OCI-LY7 (cell line): Measurements from ENCODE around the gene AGAP5. TPM values are rescaled to one million over a fixed set of nuclear protein-coding genes. Genes with fewer than 3 reads are reported as not detected.

Experiments used
- BruUV-seq: library from RNA; stranded (reverse); fragments of 400-500 nt; replicated peaks from 2 replicates; lab custom pipeline; 2021; lab: Mats Ljungman, UMichigan
- CTCF ChIA-PET: fragments of 300-600 bp; sonication (Branson Sonifier 250); formaldehyde crosslinking; loops from one replicate; lab custom pipeline; 2022; ENCODE audit warnings: antibody characterized with exemption; ENCODE audit not compliant: unreplicated experiment; lab: Charles Lee
- POLR2A ChIA-PET: fragments of 300-600 bp; sonication (Branson Sonifier 250); formaldehyde crosslinking; loops from one replicate; lab custom pipeline; 2022; ENCODE audit warnings: antibody characterized with exemption; lab: Charles Lee
- DNase-seq: peaks from one replicate; pipeline ENCODE4 v3.0.0-alpha.2; 2015; ENCODE audit warnings: low spot score
- H2AFZ ChIP-seq: fragments of 200-600 bp; sonication (generic), shearing (Covaris generic); 2 replicates; pipeline ENCODE4 v1.6.1; 2014; ENCODE audit warnings: mild to moderate bottlenecking, antibody characterized with exemption, low read length, moderate library complexity
- H3K27ac ChIP-seq: fragments of 200-600 bp; sonication (generic); 2 replicates; pipeline ENCODE4 v1.5.1; 2014; ENCODE audit warnings: mixed run types, low read depth, mild to moderate bottlenecking, moderate library complexity, low read length, inconsistent platforms; ENCODE audit not compliant: poor library complexity, severe bottlenecking
- H3K36me3 ChIP-seq: fragments of 200-600 bp; sonication (generic); 2 replicates; pipeline ENCODE4 v1.6.1; 2014; ENCODE audit warnings: mild to moderate bottlenecking, antibody characterized with exemption, low read length, moderate library complexity, mixed read lengths; ENCODE audit not compliant: insufficient read depth
- H3K4me1 ChIP-seq: fragments of 200-600 bp; sonication (generic); 2 replicates; pipeline ENCODE4 v1.5.1; 2014; ENCODE audit warnings: mild to moderate bottlenecking, low read length; ENCODE audit not compliant: insufficient read depth, poor library complexity, severe bottlenecking
- H3K4me2 ChIP-seq: fragments of 200-600 bp; sonication (generic); 2 replicates; pipeline ENCODE4 v1.6.1; 2014; ENCODE audit warnings: mild to moderate bottlenecking, low read length
- H3K4me3 ChIP-seq: fragments of 200-600 bp; sonication (generic); 2 replicates; pipeline ENCODE4 v1.5.1; 2014; ENCODE audit warnings: mild to moderate bottlenecking, low read depth, low read length; ENCODE audit not compliant: poor library complexity, severe bottlenecking
- H3K79me2 ChIP-seq: fragments of 200-600 bp; sonication (generic); 2 replicates; pipeline ENCODE4 v1.6.1; 2016; ENCODE audit warnings: low read depth, mild to moderate bottlenecking, low read length, moderate library complexity, mixed read lengths; ENCODE audit not compliant: insufficient read depth
- H3K9me2 ChIP-seq: fragments of 200-600 bp; sonication (generic); 2 replicates; pipeline ENCODE4 v1.6.1; 2016; ENCODE audit warnings: mild to moderate bottlenecking, low read length, mixed read lengths; ENCODE audit not compliant: insufficient read depth
- H3K9me3 ChIP-seq: fragments of 200-600 bp; sonication (generic); 2 replicates; pipeline ENCODE4 v1.6.1; 2014; ENCODE audit warnings: mild to moderate bottlenecking, mixed run types, low read length, mixed read lengths
- H4K20me1 ChIP-seq: fragments of 200-600 bp; sonication (generic); 2 replicates; pipeline ENCODE4 v1.6.1; 2014; ENCODE audit warnings: mild to moderate bottlenecking, antibody characterized with exemption, low read length, moderate library complexity, mixed read lengths; ENCODE audit not compliant: insufficient read depth
- CTCF ChIP-seq: fragments of 200-600 bp; sonication (generic); conservative IDR thresholded peaks from 2 replicates; pipeline ENCODE4 v1.5.1; 2014; ENCODE audit warnings: mild to moderate bottlenecking, antibody characterized with exemption, low read length, moderate library complexity, mixed read lengths
- EZH2phosphoT487 ChIP-seq: fragments of 200-600 bp; sonication (generic); IDR thresholded peaks from 2 replicates; pipeline ENCODE4 v1.6.1; 2018; ENCODE audit warnings: low read depth, borderline replicate concordance, mild to moderate bottlenecking, mixed run types, antibody characterized with exemption, low read length, moderate library complexity, mixed read lengths
- intact Hi-C: fragments of 100-400 bp; cut with micrococcal nuclease; formaldehyde crosslinking; loops from one replicate; pipeline ENCODE4 v1.10.0; 2022; ENCODE audit not compliant: unreplicated experiment
- total RNA-seq, 2 experiments: library from RNA; depleted of rRNA in 1 of 2; stranded (reverse); fragments of >200 nt in 1 of 2; shearing (Covaris generic) in 1 of 2; gene quantifications; 2 replicates each; pipeline ENCODE4 v1.2.3, GENCODE V29; 2014 to 2022

The AGAP5 gene
- total RNA-seq, 2 experiments from 2014 or later, result 4.6 to 9.9 TPM

- CTCF ChIA-PET, result no interaction called here
These were observed 63.5 kb downstream of the AGAP5 start for GRCh38 chr10:73634421-73634820.

DNA sequence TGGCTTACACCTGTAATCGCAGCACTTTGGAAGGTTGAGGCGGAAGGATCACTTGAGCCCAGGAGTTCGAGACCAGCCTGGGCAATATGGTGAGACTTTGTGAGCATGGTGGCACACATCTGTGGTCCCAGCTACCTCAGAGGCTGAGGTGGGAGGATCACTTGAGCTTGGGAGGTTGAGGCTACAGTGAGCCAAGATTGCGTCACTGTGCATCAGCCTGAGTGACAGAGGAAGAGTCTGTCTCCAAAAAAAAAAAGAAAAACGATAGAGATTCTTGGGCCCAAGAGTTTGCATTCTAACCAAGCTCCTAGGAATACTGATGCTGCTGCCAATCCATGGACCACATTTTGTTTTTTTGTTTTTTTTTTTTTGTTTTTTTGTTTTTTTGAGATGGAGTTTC lies 68.7 kb downstream of the AGAP5 start:
- TF ChIP-seq CTCF, result no peak
- no peak for TF ChIP-seq EZH2phosphoT487
- Histone ChIP-seq H3K36me3 (no peaks in the 10 kb centered on the region), H2AFZ (no peak overlapping the region), H3K27ac (no peak overlapping the region), H3K79me2 (peaks cover 15% of the 10 kb centered on the region; the same call in 1 of the 2 replicates), H3K4me2 (no peak overlapping the region), H3K4me3 (no peak overlapping the region), H3K4me1 (peaks cover 17% of the 10 kb centered on the region), H3K9me2 (no peaks in the 10 kb centered on the region), H4K20me1 (no peaks in the 10 kb centered on the region), H3K9me3 (no peaks in the 10 kb centered on the region)
- BruUV-seq, result no TSS peak
- intact Hi-C loops, result no loop called here
- CTCF ChIA-PET, result no interaction called here
- POLR2A ChIA-PET, result interaction anchor here (0.5 to 1.2 kb wide), 4 partner anchors 14 to 1280 kb away, joined by 4 to 8 read pairs (median 4); no protein-coding TSS in a partner anchor
- DNase-seq, result no peak

More at GRCh38 chr10:73634421-73634820, 63.5 kb downstream of the AGAP5 start:
- Histone ChIP-seq H4K20me1 (no peaks in the 10 kb centered on the region), H3K4me1 (no peaks in the 10 kb centered on the region), H3K9me3 (no peaks in the 10 kb centered on the region), H3K4me2 (no peak overlapping the region), H2AFZ (no peak overlapping the region), H3K4me3 (no peak overlapping the region), H3K36me3 (no peaks in the 10 kb centered on the region), H3K27ac (no peak overlapping the region), H3K9me2 (no peaks in the 10 kb centered on the region), H3K79me2 (no peaks in the 10 kb centered on the region)
- no TSS peak for BruUV-seq
- TF ChIP-seq CTCF (no peak), EZH2phosphoT487 (no peak)
- intact Hi-C loops, result no loop called here
- POLR2A ChIA-PET, result no interaction called here
- no peak for DNase-seq

DNA sequence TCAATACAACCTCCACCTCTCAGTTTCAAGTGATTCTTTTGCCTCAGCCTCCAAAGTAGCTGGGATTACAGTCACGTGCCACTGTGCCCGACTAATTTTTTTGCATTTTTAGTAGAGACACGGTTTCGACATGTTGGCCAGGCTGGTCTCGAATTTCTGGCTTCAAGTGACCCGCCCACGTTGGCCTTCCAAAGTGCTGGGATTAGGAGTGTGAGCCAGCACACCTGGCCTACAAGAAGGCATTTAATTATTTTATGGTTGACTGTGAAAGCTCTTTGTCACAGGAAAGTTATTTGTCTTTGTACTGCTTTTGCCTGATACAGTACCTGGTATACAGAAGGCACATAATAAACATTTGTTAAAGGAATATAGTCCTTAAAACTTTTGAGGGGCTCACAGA lies 69.5 kb downstream of the AGAP5 start:
- Histone ChIP-seq H3K36me3 (no peaks in the 10 kb centered on the region), H3K4me3 (no peak overlapping the region), H3K4me2 (no peak overlapping the region), H3K27ac (no peak overlapping the region), H3K9me2 (no peaks in the 10 kb centered on the region), H3K4me1 (peaks cover 17% of the 10 kb centered on the region), H3K79me2 (peaks cover 15% of the 10 kb centered on the region; the same call in 1 of the 2 replicates), H2AFZ (no peak overlapping the region), H4K20me1 (no peaks in the 10 kb centered on the region), H3K9me3 (no peaks in the 10 kb centered on the region)
- CTCF ChIA-PET, result no interaction called here
- BruUV-seq, result no TSS peak
- no peak for TF ChIP-seq CTCF
- no peak for TF ChIP-seq EZH2phosphoT487
- intact Hi-C loops, result no loop called here
- POLR2A ChIA-PET, result interaction anchor here (0.7 to 1.2 kb wide), 3 partner anchors 15 to 156 kb away, joined by 3 to 4 read pairs (median 4); no protein-coding TSS in a partner anchor
- no peak for DNase-seq
